Psoas muscle (tissue), 8 donors: ENCODE data around the gene CLECL1. TPM values are rescaled to one million over a fixed set of nuclear protein-coding genes. Genes with fewer than 3 reads are reported as not detected.

Experiments used
- ATAC-seq, 4 donors: fragments of 200-7000 bp; cut with Tn5 transposase; one replicate each; pipeline ENCODE4 v1.9.1; 2020; ENCODE audit warnings: moderate library complexity in 3 of 4, mild to moderate bottlenecking in 2 of 4
- DNase-seq, 2 donors: peaks; one replicate each; pipeline ENCODE4 v3.0.0-alpha.2; 2020
- H3K27ac ChIP-seq: fragments of 200-600 bp; one replicate; pipeline ENCODE4 v1.8.0; 2022
- H3K27me3 ChIP-seq, 3 donors: fragments of 200-600 bp in 1 of 3; one replicate each; pipeline versions ENCODE4 v1.6.1 to v1.8.0; 2013 to 2022; ENCODE audit warnings: low read length in 2 of 3, mild to moderate bottlenecking in 2 of 3, moderate library complexity in 1 of 3; ENCODE audit not compliant: insufficient read depth in 3 of 3
- H3K36me3 ChIP-seq, 2 donors: fragments of 200-600 bp in 1 of 2; one replicate each; pipeline versions ENCODE4 v1.6.1 to v1.8.0; 2013 to 2022; ENCODE audit warnings: low read depth in 1 of 2, mild to moderate bottlenecking in 1 of 2, moderate library complexity in 1 of 2; ENCODE audit not compliant: insufficient read depth in 1 of 2
- H3K4me1 ChIP-seq: fragments of 200-600 bp; one replicate; pipeline ENCODE4 v1.8.0; 2022
- H3K4me3 ChIP-seq: fragments of 200-600 bp; one replicate; pipeline ENCODE4 v1.8.0; 2022; ENCODE audit warnings: mild to moderate bottlenecking
- H3K9me3 ChIP-seq: fragments of 200-600 bp; one replicate; pipeline ENCODE4 v1.8.0; 2022
- WGBS, 3 donors: extraction: QIAGEN DNeasy Blood & Tissue Kit; methylation state at CpG; one replicate each; pipeline versions ENCODE4 v1.1.6 to v1.1.7; 2013; 5-methylcytosine and 5-hydroxymethylcytosine counted together
- intact Hi-C, 2 donors: fragments of 100-400 bp; cut with DNase I; formaldehyde crosslinking; loops; one replicate each; pipeline versions ENCODE4 v1.11.0 to v1.14.2; 2022
- polyA plus RNA-seq, 3 donors: library from polyadenylated mRNA; stranded (reverse); fragments of 200-250 nt; gene quantifications; one replicate each; pipeline ENCODE4 v1.2.3, GENCODE V29; 2013
- total RNA-seq, 4 donors: library from RNA; stranded (reverse); fragmentation: NEBNext Ultra II Directional in 2 of 4; extraction: Animal tissue kit (Norgen Biotek cat#: 25700) in 2 of 4; gene quantifications; one replicate each; pipeline versions ENCODE4 v1.2.1 to v1.2.4, GENCODE V29; 2021 to 2023
- TF ChIP-seq, protein P1 (sequence below): fragments of 200-600 bp; IDR thresholded peaks from one replicate; pipeline ENCODE4 v1.8.0; 2022; ENCODE audit warnings: antibody characterized with exemption
- donor health status: healthy with polysubstance abuse.
- donor health status: DM: no; HTN: no; CAD: no; lungs with moderate emphysema.
- donor health status: Bipolar disorder and iron deficiency.
- donor health status: healthy.
- donor health status: DM: yes; HTN: yes; CAD: no.
- donor health status: DM: no; HTN: no; CAD: no.
- donor health status: DM: no; HTN: no; CAD: no.
- donor health status: DM: yes; HTN: yes; CAD: no.

The CLECL1 gene
- total and polyA plus RNA-seq, 7 donors, result 0.10 to 0.42 (median 0.28) TPM; not detected in 4

- 82 to 90% (median 85%) methylated on average over 1 of the region's 1 CpG for WGBS, 3 donors
- DNase-seq, result no peak
- no peak for ATAC-seq
- TF ChIP-seq, protein P1, sequence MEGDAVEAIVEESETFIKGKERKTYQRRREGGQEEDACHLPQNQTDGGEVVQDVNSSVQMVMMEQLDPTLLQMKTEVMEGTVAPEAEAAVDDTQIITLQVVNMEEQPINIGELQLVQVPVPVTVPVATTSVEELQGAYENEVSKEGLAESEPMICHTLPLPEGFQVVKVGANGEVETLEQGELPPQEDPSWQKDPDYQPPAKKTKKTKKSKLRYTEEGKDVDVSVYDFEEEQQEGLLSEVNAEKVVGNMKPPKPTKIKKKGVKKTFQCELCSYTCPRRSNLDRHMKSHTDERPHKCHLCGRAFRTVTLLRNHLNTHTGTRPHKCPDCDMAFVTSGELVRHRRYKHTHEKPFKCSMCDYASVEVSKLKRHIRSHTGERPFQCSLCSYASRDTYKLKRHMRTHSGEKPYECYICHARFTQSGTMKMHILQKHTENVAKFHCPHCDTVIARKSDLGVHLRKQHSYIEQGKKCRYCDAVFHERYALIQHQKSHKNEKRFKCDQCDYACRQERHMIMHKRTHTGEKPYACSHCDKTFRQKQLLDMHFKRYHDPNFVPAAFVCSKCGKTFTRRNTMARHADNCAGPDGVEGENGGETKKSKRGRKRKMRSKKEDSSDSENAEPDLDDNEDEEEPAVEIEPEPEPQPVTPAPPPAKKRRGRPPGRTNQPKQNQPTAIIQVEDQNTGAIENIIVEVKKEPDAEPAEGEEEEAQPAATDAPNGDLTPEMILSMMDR, result no peak
- Histone ChIP-seq H3K27me3 (no peaks in the 10 kb centered on the region), H3K9me3 (no peaks in the 10 kb centered on the region), H3K4me1 (no peaks in the 10 kb centered on the region), H3K4me3 (no peak overlapping the region), H3K27ac (no peak overlapping the region), H3K36me3 (no peaks in the 10 kb centered on the region)
- intact Hi-C loops, result no loop called here
Measured at GRCh38 chr12:9724023-9724422, 8.9 kb downstream of the CLECL1 start.

- Histone ChIP-seq H3K4me3 (no peak overlapping the region), H3K4me1 (no peaks in the 10 kb centered on the region), H3K36me3 (no peaks in the 10 kb centered on the region), H3K27ac (no peak overlapping the region), H3K27me3 (no peaks in the 10 kb centered on the region), H3K9me3 (no peaks in the 10 kb centered on the region)
- intact Hi-C loops, result no loop called here
- DNase-seq (no peak), ATAC-seq (no peak)
- 73 to 83% (median 77%) methylated on average over 5 of the region's 5 CpGs for WGBS, 3 donors
- TF ChIP-seq, protein P1, result no peak
Measured at GRCh38 chr12:9721394-9722092, 11.4 kb downstream of the CLECL1 start.

DNA sequence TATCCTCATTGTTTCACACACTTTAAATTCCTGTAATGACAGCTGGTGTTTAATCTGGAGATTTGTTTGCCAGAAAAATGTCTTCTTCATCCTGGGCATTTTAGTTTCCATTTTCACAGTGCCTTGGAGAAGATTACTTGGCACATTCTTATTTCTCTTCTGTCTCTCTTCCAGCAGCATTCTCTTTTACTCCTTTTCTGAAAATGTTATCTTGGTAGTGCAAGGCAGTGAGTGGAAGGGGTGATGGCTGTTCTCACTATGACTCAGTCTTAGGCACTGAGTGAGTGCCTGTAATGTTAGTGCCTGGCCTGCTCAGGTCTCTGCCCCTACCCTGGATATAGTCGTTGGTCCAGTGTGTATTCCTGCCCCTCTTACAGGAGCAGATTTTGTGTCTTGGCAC lies 13.1 kb downstream of the CLECL1 start:
- Histone ChIP-seq H3K4me1 (no peaks in the 10 kb centered on the region), H3K36me3 (no peaks in the 10 kb centered on the region), H3K27me3 (no peaks in the 10 kb centered on the region), H3K9me3 (no peaks in the 10 kb centered on the region), H3K4me3 (no peak overlapping the region), H3K27ac (no peak overlapping the region)
- TF ChIP-seq, protein P1, result no peak
- DNase-seq (no peak), ATAC-seq (no peak)
- intact Hi-C loops, result no loop called here
- 31 to 56% (median 50%) methylated on average over 1 of the region's 1 CpG for WGBS, 3 donors

DNA sequence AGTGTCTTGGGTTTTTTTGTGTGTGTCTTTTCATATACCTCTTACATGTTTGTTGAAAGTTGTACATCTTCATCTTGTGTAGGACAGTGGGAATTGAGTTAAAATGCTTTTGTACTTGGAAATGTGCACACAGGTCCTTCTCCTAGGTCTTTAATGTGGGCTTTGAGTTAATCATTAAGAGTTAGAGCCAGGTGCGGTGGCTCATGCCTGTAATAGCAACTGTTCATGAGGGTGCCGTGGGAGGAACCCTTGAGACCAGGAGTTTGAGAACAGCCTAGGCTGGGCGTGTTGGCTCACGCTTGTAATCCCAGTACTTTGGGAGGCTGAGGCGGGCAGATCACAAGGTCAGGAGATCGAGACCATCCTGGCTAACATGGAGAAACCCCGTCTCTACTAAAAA lies 13.9 kb downstream of the CLECL1 start:
- intact Hi-C loops, result no loop called here

More for the DNA sequence above, 13.9 kb downstream of the CLECL1 start:
- Histone ChIP-seq H3K9me3 (no peaks in the 10 kb centered on the region), H3K4me1 (no peaks in the 10 kb centered on the region), H3K27ac (no peak overlapping the region), H3K36me3 (no peaks in the 10 kb centered on the region), H3K27me3 (no peaks in the 10 kb centered on the region), H3K4me3 (no peak overlapping the region)
- TF ChIP-seq, protein P1, result no peak
- ATAC-seq (no peak), DNase-seq (no peak)
- 89 to 95% (median 94%) methylated on average over 7 of the region's 7 CpGs for WGBS, 3 donors
